Measurements from ENCODE around the gene LIN28A.

LIN28A gene

DNA sequence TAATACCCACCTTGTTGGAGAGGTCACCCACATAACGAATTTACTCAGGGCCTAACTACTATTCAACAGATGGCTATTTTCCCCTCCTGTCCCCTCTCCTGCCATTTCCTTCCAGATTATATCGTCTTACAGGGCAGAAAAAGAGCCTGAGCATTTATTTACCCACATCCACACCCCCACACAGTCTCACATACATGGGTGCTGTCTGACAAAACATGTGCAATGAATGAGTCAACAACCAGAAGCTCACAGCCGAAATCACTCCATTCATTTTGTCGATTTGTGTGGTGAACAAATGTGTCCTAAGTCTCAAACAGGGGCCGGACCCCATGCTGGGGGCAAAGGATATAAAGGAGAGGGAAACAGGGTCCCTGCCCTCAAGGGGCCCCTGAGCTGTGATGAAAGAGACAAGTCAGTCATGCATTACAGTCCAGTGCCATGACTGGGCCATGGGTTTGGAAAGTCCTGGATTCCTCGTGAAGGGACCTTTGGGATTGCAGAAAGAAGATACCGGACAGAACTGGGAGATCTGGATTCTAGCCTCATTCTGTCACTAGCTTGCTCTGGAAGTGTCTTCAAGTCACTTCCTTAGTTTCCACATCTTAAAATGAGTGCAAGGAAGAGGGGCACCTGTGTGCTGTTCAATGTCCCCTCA lies 21.7 kb upstream of the LIN28A start:
- DNase-seq = no peak

DNA sequence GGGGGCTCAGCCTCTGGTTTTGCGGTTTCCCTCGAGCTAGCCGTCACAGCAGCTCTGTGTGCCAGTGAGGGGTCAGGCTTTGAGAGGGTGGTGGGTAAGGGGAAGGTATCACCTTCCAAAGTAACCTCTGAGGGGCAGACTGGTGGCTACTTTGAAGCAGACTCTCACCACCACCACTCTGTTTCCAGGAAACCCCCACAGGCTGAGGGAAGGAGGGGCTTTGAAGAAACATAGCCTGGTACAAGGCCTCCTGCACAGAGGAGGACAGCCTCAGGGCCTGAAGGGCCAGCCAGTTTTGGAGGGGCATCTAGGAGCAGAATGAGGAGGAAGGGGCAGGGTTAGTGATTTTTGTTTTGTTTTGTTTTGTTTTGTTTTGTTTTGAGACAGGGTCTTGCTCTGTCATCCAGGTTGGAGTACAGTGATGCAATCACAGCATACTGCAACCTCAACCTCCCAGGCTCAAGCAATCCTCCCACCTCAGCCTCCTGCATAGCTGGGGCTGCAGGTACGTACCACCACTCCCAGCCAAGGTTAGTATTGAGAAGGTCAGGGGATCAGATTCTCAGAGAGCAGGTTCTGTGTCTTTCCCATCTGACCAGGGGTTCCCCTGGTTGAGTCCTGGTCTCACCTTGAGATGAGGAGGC lies 20.9 kb upstream of the LIN28A start:
- no peak for DNase-seq

DNA sequence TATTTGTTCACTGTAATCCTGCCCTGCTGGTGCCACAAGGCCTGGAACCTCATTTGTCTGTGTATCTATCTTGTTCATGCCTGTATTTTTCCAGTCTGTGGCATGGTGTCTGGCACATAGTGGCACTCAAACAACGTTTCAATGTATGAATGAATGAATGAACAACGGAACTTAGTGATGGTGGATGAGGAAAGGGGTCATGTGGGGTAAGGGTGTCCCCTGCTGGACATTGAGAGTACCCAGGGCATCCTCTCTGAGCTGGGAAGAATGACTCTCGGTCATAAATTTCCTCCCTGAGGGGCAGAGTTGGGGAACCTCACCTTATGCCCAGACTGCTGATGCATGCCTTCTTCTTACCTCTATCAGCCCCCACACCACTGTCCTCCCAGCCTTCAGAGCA lies 19.2 kb upstream of the LIN28A start:
- DNase-seq = no peak

DNA sequence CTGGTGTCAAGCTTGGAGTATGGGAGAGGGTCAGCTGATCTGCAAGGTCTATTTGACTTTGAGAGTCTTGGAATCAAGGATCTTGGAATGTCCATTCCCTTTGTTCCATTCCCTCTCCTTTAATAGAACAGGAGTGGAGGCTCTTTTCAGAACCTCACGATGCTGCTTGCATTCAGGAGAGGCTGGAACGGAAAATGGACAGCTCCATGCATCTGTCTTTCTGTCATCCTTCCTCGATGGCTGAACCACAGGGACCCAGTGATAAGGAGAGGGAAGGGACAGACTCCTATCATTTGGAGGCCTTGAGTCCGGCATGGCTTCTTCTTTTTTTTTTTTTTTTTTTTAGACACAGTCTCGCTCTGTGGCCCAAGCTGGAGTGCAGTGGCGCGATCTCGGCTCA lies 14.9 kb upstream of the LIN28A start:
- no peak for DNase-seq

DNA sequence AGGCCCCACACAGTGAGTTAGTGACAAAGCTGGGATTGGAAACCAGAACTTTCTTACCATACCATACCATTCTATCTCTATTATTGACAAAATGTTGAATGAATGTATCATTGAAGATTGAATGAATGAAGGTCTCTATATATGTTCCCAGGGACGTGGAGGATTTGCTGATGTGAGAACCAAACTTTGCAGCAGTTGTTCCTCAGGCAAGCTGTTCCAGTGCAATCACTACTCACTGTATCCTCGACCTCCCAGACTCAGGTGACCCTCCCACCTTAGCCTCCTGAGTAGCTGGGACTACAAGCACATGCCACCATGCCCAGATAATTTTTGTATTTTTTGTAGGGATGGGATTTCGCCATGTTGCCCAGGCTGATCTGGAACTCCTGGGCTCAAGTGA lies 11.6 kb upstream of the LIN28A start:
- no peak for DNase-seq

DNA sequence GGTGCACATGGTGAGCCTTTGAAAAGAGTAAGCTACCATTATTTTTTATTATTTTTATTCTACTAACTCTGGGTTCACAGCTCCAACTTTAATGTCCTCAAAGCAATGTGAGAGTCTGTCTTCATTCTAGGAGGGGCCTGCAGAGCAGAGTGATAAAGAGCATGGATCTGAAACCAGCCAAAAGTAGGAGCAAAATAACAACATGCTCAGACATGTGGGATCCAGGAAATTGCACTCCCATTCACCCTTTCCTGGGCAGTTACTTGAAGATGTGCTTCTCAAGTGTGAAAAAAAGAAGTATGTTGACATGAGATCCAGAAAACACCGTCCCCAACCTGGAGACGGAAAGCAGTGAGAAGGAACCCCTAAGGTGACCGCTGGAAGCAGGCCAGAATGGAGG lies 8.7 kb upstream of the LIN28A start:
- DNase-seq = no peak

DNA sequence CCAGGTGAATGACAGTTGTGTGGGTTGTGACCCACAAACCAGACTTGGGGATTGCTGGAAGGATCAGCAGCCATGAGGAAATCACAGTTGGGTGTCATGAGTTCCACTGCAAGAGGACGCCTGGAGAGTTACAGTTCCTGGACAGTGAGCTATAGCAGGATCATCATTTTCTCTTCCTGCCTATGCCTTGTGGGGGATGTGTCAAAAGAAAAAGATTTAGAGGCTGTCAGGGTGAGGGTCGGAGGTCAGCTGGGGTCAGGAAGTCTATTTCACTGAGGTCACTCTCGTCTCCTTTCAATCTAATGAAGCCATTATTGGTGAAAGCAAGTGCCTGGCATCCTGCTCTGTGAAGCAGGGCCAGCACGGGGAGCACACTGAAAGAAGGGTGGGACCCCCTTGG lies 7.0 kb upstream of the LIN28A start:
- DNase-seq = no peak

DNA sequence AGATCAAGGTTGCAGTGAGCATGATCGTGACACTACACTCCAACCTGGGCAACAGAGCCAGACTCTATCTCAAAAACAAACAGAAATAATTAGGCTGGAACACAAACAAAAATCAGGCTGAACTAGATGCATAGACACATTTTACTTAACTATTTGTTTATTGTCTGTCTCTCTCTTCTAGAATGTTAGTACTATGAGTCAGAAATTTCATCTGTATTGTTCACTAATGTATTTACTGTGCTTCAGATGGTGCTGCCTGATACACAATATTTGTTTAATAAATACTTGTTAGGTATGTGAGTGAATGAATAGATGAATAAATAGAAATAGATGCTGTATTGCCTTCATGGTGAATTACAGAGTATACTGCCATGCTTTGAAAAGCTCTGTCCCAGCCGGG lies 6.0 kb upstream of the LIN28A start:
- DNase-seq = no peak

DNA sequence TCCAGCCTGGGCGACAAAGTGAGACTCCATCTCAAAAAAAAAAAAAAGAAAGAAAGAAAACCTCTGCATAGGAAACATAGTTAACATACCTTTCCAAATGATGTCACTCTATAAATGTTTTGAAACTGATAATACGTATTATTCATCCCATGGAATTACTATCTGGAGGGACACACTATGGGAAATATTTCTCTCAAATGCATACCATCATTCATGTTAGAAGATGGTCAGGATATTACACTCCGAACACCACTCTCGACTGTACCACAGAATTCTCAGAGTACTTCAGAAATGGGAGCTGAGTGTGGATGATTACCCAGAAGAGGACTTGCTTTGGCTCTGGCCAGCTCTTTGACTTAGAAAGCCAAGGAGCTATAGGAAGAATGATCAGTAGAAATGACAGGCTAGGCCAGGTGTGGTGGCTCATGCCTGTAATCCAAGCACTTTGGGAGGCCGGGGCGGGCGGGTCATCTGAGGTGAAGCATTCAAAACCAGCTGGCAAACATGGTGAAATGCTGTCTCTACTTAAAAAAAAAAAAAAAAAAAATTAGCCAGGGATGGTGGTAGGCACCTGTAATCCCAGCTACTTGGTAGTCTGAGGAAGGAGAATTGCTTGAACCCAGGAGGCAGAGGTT lies 5.2 kb upstream of the LIN28A start:
- DNase-seq = peak; percentile 44

DNA sequence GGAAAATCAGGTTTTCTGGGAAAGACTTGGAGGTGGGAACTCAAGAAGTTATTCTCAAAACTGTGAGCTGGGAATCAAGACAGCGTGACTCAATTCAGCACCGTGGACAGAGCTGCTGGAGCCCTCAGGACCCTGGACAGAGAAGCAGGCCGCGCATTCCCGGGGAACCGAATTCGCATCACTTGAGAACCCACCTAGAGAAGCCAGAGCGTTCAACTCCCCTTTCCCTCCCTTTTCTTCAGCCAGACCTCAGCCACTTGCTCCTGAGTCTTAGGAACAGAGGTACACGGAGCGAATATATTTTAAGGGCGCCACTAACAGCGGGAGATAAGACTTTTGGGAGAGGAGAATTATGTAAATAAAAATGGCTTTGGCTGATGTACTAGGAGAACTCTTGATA lies 2.0 kb upstream of the LIN28A start:
- DNase-seq = no peak

DNA sequence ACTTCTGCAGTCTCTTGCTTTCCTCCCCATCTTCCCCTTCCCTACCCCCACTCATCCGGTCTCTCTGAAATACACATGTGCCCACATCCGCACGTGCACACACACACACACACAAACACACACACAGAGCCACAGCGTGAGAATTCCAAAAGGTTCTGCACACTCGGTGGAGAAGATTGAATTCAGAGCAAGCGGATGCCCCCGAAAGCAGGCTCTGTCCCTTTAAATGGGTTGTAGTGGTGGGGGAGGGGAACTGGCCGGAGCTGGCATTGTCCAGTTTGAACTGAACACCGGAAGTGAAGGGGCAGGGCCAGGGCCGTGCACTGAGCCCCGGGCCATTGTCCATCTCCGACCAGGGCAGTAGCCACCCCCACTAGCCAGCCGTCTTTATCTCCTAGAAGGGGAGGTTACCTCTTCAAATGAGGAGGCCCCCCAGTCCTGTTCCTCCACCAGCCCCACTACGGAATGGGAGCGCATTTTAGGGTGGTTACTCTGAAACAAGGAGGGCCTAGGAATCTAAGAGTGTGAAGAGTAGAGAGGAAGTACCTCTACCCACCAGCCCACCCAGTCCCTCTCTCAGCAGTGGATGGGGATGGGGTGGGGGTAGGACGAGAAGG lies 1.3 kb upstream of the LIN28A start:
- no peak for DNase-seq

DNA sequence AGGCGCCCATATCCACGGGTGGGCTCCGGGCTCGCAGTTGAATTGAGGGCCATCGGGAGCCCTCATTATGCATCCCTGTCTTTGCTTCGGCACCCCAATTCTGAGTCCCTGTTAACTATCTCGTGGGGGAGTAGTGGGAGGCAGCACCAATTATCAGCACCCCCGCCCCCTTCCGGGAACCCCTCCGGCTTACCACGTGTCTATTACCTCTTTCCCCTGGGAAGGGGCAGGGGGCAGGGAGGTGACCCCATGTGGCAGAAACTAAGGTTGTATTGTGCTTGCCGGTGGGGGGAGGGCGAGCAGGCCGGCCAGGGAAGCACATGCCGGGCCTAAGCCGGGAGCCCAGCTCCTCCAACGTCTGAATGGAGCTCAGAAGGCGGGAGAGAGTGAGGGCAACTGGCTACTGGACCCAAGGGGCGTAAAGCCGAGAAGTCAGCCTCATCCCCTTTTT lies 1.0 kb downstream of the LIN28A start:
- DNase-seq = no peak

DNA sequence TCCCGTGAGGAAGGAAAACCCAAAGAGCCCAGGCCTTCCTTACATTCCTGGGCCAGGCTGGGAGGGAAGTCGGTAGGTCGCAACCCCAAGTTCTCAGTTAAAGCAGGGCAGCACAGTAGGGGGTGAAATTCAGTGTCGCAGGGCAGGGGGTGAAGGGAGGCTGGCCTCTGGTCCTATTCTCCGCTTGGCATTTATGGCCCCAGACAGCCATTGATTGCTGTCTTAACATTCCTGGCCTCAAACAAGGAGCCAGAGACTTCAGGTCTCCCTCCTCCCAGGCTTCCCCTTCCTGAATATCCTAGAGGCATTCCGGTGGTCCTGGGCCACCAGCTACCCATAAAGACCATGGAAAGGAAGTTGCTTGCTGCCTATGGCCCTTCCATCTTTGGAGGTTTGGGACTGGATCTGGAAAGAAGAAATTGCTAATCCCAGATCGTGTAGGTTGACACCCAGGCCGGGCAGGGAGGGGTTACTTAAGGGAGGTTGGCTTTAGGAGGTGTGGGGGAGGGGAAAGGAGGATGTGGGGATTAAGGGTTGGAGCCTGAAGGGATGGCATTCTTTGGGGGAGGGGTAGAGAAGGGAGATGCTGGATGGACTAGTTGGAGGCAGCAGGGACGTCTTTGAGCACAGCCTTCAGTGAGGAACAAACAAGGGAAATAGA lies 1.7 kb downstream of the LIN28A start:
- DNase-seq = no peak

DNA sequence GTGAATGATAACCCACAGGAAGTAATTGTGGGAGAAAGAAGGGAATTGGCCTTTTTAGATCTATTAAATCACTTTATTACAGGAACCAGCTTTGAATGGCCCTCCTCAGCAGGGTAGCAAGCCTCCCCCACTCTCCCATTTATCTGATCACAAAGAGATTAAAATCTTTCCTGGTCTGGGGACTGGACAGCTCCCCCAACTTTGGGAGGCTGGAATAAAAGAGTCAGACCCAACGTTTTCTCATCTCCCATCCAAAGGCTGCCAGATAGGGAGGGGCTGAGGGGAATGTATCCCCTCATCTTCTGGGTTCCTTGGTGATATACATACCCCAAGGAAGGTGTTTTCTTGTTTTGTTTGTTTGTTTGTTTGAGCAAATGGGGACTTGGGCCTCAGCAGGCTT lies 2.4 kb downstream of the LIN28A start:
- DNase-seq = no peak

DNA sequence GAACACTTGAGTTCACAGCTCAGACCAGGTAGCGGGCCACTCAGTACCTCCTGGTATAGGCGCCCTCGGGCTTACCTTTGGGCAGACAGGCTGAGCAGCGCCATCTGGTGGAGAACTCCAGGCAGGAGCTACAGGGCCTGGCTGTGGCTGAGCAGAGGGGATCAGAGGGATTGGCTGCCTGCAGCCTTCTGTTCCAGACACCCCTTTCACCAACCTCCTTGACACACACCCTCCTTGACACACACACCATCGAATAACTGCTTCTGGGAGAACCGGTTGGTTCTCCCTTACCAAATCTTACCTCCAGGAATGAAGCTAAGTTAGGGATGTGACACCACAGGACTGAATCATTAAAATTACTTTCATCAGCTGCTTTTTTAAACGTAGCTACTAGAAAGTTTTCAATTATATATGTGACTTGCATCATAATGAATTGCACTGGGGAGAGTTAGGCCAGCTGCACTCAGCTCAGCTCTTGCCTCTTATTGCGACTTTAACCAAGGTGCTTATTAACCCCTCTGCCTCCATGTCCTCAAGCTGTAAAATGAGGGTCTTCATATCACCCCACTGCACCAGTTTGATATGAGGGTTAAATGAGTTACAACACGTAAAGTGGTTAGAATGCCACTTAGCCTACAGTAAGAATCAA lies 6.6 kb downstream of the LIN28A start:
- peak; percentile 61 for DNase-seq

DNA sequence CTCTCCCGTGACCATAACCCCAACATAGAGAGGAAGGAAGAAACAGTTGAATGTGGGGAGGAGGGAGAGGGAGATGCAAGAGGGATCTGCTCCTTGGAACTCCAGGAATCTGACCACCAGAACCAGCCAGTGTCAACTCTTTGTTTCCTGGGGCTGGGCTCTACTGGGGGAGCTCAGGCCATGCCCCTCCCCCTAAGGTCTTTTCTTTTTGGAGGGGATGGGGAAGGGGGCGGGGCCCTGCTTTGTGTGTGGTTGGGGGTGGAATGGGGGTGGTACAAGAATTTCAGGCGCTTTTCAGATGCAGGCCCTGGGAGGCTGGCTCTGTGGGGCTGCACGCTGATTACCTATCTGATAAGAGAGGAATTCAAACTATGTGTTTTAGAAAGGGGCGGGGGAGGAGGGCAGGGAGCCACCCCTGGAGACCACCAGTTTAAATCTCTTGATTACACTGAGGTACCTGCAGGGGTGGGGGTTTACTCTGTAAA lies 8.3 kb downstream of the LIN28A start:
- no peak for DNase-seq

DNA sequence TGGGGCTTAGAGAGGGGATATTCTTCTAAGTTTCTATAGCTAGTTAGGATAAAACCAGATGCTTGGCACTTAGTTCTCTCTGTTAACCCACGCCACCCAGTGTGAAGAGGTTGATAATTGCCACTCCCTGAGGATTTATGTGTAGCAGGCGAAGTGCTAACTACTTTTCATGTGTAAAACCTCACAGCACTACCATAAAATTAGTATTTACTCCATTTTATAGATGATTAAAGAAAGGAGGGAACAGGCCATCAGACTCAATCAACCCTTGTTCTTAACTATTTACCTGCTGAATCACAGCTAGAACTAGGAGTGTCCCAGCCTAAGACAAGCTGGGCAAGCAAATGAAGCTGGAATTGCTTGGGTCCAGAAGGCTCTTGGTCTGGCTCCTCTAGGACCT lies 8.9 kb downstream of the LIN28A start:
- no peak for DNase-seq

DNA sequence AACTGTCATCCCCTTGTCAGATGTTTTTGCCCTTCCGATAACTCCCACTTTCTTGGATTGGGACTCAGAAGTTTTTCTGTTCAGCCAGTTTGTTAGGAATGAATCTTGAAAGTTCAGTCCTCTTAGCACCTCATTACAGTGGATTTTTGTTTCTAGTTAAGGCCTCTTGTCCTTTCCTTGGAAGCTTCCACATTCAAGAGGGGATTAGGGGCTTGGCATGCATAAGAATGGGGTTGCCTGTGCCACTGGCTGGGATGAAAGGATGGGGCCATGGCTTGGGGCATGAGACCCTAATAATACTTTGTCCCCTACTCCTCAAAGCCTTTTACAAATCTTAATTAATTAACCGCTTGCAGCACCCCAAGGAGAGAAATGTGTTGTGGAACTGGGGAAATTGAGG lies 19.1 kb downstream of the LIN28A start:
- DNase-seq = no peak

DNA sequence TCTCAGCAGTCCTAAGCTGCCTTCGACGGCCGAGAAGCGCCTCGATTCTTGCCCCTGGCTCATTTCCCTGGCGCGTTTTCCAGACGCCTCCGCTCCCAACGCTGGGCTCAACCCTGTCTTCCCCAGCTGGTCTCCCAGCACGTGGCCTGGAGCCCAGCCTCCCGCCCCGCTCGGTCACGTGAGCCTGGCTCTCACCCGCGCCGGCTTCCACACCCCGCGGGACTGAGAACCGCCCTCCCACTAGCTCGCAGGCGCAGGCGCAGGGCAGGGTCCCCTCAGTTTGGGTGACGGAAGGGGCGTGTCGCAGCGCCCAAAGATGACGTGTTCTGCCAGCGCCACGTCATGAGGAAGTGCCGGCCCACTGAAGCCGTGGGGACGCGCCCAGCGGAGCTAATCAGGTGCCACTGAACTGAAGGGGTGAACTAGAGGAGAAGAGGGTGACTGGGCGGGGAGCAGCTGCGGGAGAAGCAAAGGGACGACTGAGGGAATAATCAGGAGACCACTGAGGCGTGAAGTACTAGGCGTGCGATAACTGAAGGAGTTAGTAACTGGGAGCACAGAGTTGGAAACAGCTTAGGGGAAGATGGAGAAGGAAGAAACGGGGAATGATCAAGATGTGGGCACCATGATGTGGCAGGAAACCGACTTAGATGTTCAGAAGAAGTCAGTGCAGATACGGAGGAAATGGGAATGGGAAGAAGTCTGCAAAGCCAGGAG lies 21.5 kb downstream of the LIN28A start, which contains the start of gene DHDDS:
Gene DHDDS (plus strand): TSS at position 343 of the 717 bp plus-strand sequence. CDS start 625 bp downstream, outside the sequence.
- DNase-seq = peak; percentile 98

DNA sequence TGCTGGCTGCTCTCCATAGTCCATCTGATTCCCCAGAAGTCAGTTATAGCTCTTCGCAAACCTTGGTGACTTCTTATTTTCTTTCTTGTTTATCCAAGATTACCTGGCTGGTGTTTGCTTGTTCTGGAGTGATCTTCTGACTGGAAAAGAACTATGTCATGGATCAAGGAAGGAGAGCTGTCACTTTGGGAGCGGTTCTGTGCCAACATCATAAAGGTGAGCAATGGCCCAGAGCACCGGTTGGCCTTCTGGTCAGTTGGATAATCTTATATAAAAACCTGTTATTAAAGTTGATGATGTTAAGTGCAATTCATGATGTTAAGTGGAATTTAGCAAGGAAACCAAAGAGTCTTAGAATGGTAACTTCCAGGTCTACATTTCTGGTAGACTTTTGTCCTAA lies 22.2 kb downstream of the LIN28A start:
- DNase-seq = no peak

DNA sequence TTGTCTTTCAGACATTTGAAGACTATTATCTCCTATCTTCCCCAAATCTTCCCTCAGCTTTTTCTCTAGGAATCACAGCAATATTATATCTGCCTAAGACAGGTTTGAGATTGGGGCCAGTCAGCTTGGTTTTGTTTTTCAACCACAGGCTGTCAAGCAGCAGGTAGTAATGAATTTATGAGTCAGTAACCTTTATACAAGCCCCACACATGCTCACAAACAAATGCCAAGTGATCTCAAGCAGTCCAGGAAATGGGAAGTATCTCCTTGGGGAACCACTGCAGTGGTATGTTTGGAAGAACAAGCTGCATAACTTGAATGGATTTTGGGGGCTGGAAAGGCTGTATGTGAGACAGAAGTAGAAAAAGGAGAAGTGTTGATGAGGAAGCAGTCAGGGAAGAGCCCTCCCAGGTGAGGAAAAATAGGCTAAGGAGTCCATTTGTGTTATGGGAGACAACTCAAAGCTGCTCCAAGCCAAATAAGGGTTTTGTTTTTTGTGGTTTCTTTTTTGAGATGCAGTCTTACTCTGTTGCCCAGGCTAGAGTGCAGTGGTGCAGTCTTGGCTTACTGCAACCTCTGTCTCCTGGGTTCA lies 23.6 kb downstream of the LIN28A start:
- no peak for DNase-seq

DNA sequence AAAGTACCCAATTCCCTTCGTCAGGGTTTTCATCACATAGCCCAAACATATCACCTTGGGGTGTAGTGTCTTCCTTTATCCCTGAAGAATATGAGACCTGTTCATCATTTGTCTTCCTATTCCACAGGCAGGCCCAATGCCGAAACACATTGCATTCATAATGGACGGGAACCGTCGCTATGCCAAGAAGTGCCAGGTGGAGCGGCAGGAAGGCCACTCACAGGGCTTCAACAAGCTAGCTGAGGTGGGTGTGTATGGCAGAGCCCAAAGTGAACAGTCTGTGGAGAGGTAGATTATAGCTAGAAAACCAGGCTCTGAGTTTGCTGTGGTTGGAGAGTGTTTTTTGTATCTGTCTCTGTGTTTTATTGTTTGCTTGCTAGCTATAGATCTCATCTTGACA lies 27.4 kb downstream of the LIN28A start:
- DNase-seq = no peak

All from NCI-H2171 (cell line).